Retina (tissue), 1 donor: ENCODE results near the gene CNTNAP1.
"Not testable (repeated sequence)": the region's sequence is repeated elsewhere in the genome, so short reads cannot be mapped to it uniquely, and the experiment has no call there.

ENCODE experiments used
- DNase-seq: peaks from one replicate; pipeline ENCODE4 v3.0.0-alpha.2; 2016

The CNTNAP1 gene

GRCh38 chr17:42681976-42682721, at the start of gene CNTNAP1:
TSS of gene CNTNAP1 (plus strand) at chr17:42682531. CDS start at chr17:42682830, 299 bp downstream.
- peak; percentile 81 for DNase-seq

- no peak for DNase-seq
Observed at GRCh38 chr17:42632949-42633444, 49.3 kb upstream of the CNTNAP1 start.

GRCh38 chr17:42639525-42640113, 42.7 kb upstream of the CNTNAP1 start:
- no peak for DNase-seq

- DNase-seq, result no peak
Observed at GRCh38 chr17:42640121-42640520, 42.2 kb upstream of the CNTNAP1 start.

- peak; percentile 19 for DNase-seq
Observed at GRCh38 chr17:42642336-42642735, 40.0 kb upstream of the CNTNAP1 start.

GRCh38 chr17:42647778-42648177, 34.6 kb upstream of the CNTNAP1 start:
- DNase-seq, result no peak

GRCh38 chr17:42651392-42651791, 30.9 kb upstream of the CNTNAP1 start:
- no peak for DNase-seq

GRCh38 chr17:42653179-42654124, 28.9 kb upstream of the CNTNAP1 start:
- peak; percentile 85 for DNase-seq

- DNase-seq, result no peak
Observed at GRCh38 chr17:42655528-42655927, 26.8 kb upstream of the CNTNAP1 start.

- DNase-seq, result no peak
Observed at GRCh38 chr17:42657824-42658588, 24.3 kb upstream of the CNTNAP1 start.

GRCh38 chr17:42659079-42659931, 23.0 kb upstream of the CNTNAP1 start, which contains the start of gene TUBG2:
TSS of gene TUBG2 (plus strand) at chr17:42659284. CDS start at chr17:42659504, 220 bp downstream.
- peak; percentile 93 for DNase-seq

GRCh38 chr17:42659932-42660274, 22.4 kb upstream of the CNTNAP1 start:
- not testable (repeated sequence) for DNase-seq

- DNase-seq, result no peak
Observed at GRCh38 chr17:42660692-42661345, 21.5 kb upstream of the CNTNAP1 start.

- no peak for DNase-seq
Observed at GRCh38 chr17:42665581-42666001, 16.7 kb upstream of the CNTNAP1 start.

GRCh38 chr17:42666126-42666525, 16.2 kb upstream of the CNTNAP1 start:
- not testable (repeated sequence) for DNase-seq

- no peak for DNase-seq
Observed at GRCh38 chr17:42667088-42667951, 15.0 kb upstream of the CNTNAP1 start.

GRCh38 chr17:42669705-42669976, 12.7 kb upstream of the CNTNAP1 start:
- peak; percentile 42 for DNase-seq

- DNase-seq, result peak; percentile 74
Observed at GRCh38 chr17:42669977-42670788, 12.1 kb upstream of the CNTNAP1 start.
